GM18868 (cell line): ENCODE results near the gene ANO1.

Experiments used
- ATAC-seq: cut with Tn5 transposase; IDR thresholded peaks from one replicate; pipeline ENCODE4 v1.9.1; 2021; ENCODE audit warnings: mild to moderate bottlenecking, moderate library complexity; ENCODE audit not compliant: unreplicated experiment

ANO1 gene

DNA sequence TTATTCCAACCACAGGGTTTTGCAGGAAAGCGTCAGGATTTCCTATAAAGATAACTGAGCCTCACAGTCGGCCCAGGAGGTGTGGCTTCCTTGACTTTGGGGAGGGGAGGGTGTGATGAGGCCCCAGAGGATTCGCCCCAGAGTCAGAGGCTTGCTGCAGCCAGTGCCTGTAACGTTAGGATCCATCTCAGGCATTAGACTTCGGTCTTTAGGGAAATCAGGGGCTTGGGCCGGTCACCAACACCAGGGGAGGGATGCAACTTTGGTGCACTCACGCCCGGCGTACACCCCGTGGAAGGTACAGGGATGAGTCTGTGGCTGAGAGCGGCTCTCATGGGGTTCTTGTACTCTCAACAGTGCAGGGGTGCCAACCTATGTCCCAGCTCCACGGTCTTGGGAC is 5.7 kb upstream of the ANO1 start:
- ATAC-seq, result no peak

- no peak for ATAC-seq
Observed at GRCh38 chr11:70072861-70073755, 5.0 kb upstream of the ANO1 start.

DNA sequence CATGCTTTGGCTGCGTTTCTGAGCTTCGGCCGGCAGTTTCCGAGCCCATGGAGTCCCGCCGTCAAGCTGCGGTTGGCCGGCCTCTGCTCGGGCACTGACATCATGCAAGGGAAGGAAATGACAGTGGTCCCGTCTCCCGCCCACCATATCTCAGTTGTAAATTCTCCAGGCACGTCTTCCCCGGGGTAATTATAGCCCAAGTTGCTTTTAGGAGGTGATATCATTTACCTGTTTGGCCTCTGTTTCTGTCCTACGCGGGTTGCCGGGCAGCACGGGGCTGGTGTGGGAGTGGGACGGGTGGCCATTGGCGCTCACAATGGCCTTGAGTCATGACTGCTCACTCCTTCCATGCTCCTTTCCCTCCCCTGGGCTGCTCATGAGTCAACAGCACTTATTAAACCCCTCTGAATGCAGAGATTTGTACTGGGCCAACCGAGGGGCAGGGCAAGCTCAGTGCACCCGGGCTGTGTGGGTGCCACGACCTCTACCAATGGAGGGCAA is 4.2 kb upstream of the ANO1 start:
- ATAC-seq, result no peak

DNA sequence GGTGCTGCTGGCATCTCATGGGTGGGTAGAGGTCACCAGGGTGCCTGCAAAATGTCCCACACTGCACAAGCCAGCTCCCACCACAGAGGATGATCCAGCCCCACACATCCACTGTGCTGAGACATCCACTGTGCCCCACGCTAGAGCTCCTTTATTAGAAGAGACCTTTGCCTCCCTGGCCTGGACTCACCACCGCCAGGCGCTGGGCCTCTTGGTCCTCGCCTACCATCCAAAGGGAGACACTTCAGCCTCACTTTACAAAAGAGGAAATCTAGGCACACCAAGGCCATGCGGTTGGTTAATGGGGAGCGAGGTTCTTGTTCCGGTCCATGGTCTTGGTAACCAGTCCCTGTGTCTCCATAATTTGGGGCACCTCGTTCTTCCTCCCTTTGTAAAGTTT is 3.4 kb upstream of the ANO1 start:
- no peak for ATAC-seq

DNA sequence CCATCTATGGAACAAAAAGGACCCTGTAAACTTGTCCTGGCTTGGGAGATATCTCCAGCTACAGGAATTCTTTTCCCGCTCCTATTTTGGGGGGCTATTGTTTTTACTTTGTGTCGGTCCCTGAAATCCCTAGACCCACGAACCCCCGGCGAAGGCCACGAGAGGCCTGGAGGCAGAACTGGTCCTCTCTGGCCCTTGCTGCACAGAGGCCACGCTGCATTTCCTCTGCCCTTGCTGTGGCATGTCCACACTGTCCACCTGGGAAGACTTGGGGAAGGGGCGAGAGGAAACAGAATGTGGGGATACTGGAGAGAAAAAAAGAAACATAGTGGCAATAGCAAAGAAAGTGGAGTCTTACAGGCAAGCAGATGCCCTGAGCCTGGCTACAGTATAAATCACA is 2.3 kb upstream of the ANO1 start:
- ATAC-seq, result no peak

GRCh38 chr11:70076461-70076931 is 1.6 kb upstream of the ANO1 start:
- no peak for ATAC-seq

DNA sequence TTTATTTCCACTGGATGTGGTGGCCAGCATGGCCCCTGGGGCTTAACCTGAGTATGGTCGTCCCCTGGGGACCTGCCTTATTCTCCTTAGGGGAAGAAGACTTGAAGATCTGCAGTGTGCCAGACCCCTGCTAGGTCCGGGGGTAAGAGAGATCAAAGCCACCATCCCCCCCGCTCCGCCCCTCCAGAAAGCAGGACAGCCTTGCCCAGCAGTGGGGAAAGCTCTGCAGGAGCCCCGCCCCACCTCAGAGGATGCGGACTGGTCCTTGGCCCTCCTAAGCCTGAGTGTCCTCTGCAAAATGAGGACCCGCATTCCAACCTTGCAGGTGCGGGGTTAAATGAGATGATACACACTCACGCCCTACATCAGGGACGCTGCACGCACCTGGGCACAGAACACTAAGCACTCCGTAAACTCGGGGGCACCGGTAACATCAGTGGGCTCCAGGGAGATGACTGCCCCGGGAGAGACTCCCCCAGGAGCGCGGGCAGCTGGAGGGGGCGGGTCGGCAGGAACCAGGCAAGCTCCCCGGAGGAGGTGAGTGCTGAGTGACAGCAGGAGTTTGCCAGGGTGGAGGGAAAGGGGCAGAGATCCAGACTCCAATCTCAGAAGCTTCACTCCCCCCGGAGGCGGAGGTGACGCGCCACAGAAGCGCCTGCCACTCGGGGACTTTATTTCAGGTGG is 564 bp upstream of the ANO1 start:
- no peak for ATAC-seq

GRCh38 chr11:70078781-70079616 is 882 bp downstream of the ANO1 start:
- no peak for ATAC-seq

DNA sequence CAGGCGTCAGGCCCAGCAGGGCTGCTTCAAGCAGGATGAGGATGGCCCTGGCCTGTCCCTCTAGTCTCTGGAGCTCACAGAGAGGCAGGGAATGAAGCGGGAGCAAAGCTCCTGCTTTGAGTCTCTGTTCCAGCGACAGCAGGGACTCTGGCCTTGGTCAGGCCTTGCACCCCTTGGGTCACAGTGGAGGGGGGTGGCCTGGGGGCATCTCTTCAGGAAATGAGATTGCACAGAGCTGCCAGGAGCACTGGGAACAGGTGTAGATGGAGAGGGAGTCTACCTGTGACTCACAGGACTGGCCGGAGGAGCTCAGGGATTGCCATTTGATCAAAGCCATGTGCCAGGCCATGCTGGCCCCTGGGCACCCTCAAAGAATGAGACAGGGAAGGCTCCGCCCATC is 1.6 kb downstream of the ANO1 start:
- ATAC-seq, result no peak

DNA sequence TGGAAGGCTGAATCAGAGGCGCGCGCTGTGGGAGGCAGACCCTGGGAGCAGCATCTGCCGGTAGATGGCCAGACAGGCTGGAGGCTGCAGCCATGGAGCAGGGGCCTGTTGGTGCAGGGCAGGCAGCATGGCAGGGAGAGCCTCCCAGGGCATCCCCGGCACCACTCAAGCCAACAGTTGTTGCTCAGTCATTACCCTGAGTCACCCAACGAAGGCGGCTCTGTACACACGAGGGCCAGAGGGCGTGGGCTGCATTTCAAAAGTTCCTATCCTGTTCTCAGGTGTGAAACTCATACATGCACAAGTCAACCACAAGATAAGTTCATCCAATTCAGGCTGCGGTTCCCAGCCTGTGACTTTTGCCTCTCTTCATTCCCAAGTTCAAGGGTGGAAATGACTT is 2.6 kb downstream of the ANO1 start:
- no peak for ATAC-seq

GRCh38 chr11:70082829-70083228 is 4.7 kb downstream of the ANO1 start:
- no peak for ATAC-seq

DNA sequence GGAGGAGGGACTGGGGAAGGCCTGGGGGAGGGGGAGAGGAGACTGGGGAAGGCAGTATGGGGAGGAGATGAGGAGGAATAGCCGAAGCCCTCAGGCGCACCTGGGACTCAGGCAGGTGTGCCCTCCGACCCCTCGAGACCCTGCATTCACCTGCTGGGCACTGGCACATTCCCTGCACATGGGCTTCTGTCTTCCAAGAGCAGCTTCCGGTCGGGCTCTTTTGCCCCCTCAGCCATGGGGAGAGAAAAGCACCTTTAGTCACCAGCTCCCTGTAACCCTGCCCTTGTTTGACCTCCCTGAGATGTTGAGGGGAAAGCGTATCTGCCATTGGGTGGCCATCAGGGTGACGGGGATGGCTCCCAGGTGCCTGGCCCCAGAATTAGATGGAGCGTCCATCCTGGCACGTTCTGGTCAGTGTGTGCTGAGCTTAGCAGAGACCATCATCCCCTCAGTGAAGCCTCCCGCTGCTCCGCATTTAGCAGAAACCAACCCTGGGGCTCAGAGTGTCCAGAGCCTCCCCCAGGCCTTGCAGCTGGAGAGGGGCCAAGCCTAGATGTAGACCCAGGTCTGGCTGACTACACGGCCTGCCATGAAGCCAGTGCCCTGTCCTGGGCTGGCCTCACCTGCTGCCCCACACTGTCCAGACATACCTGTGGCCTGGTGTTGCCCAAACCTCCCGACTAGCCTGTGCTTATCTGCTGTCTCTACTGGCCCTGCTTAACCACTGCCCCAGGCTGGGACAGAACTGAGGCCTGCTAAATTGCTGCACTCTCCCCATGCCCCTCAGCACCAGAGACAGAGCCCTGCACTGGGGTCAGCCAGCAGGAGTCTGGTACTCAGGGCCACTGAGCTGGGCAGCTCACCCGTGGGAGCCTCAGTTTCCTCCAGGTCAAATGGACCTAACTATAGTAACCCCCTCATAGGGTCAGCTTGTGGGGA is 6.2 kb downstream of the ANO1 start:
- no peak for ATAC-seq

DNA sequence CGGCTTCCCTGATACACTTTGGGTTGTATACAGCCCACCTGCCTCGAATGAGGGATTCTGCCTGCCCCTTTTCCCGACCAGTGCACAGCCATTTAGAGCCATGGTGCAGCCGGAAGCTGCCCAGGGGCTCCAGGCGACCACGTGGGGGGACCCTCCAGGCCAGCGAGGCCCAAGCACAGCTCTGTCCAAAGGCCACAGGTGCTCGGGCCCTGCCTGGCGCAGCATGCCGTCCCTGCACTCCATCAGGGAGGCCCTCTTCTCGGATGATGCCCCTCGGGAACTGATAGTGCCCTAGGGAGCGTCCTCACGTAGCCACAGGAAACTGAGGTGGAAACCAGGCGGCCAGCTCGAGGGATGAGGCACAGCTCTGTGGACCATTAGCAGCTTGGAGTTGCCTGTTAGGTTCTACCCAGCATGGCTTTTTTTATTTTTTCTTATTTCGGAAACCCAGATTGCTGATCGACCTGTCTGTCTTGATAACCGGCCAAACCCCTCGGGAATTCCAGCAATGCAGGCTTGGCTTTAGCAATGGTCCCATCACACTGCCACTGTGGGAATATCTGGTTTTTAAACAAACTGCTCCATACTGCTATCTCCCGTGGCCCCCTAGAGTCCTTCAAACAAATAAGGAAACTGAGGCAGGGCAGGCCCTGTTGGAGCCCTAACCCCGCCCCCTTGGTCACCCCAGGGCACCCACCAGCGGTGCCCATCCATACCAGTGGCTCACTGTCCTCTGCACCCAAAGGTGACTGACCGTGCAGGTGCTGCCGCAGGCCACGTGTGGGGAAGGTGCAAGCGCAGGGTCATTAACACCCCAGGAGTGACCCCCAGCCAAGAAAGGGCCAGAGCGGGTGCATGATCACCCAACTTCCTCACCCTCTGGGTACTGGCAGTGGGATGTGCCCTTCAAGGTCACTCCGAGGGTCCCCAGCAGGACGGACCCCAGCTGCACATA is 8.0 kb downstream of the ANO1 start:
- ATAC-seq, result no peak

DNA sequence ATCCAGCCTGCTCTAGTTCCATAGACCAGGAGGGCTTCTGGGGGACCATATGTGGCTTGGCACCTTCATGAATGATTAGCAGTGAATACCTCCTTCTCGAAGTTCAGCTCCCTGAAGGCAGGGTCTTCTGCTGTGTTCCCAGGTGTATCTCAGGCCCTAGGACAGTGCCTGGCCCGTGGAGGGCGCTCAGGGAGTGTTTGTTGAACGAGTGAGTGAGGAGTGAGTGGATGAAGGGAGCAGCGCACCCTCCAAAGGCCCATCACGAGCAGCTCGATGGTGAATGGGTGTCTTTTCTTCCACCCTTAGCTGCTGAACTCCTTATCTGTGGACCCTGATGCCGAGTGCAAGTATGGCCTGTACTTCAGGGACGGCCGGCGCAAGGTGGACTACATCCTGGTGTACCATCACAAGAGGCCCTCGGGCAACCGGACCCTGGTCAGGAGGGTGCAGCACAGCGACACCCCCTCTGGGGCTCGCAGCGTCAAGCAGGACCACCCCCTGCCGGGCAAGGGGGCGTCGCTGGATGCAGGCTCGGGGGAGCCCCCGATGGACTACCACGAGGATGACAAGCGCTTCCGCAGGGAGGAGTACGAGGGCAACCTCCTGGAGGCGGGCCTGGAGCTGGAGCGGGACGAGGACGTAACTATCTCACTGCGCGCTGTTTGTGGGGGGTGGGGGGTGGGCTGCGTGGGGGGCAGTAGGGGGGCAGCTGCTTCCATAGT is 9.5 kb downstream of the ANO1 start:
- no peak for ATAC-seq

GRCh38 chr11:70088735-70089250 is 10.7 kb downstream of the ANO1 start:
- ATAC-seq, result no peak

DNA sequence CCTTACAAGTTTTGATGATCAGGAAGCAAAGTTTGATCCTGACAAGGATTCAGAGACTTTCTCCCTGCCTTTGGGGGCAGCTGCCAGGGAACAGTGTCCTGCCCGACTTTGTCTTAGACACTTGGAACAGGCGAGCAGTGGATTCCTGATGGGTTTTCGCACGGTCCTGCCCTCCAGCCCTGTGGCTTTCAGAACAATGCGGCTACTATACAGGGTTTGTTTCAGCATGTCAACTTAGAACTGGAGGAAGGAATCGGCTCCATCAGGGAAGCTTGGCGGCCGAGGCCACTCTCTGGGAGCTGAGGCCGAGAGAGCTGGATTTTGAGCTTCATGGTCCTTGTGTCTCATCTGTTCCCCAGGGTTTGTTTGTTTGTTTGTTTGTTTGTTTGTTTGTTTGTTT is 11.5 kb downstream of the ANO1 start:
- no peak for ATAC-seq

- ATAC-seq, result no peak
Observed at GRCh38 chr11:70090961-70091381, 12.9 kb downstream of the ANO1 start.

- no peak for ATAC-seq
Observed at GRCh38 chr11:70091638-70092037, 13.5 kb downstream of the ANO1 start.
